WERI-Rb-1 (cell line): ENCODE data around the gene NOX3.

ENCODE experiments used
- DNase-seq: peaks from one replicate; pipeline ENCODE4 v3.0.0-alpha.2; 2020
- H3K27ac ChIP-seq: fragments of 250-450 bp; sonication (Bioruptor Pico); 2 replicates; pipeline ENCODE4 v1.5.1; 2020; ENCODE audit warnings: mild to moderate bottlenecking, moderate library complexity
- H3K27me3 ChIP-seq: fragments of 250-450 bp; sonication (Bioruptor Pico); 2 replicates; pipeline ENCODE4 v1.5.1; 2021; ENCODE audit warnings: mild to moderate bottlenecking, low read depth, moderate library complexity; ENCODE audit not compliant: insufficient read depth, severe bottlenecking
- H3K36me3 ChIP-seq: fragments of 250-450 bp; sonication (Bioruptor Pico); 2 replicates; pipeline ENCODE4 v1.5.1; 2020; ENCODE audit warnings: mild to moderate bottlenecking, moderate library complexity
- H3K4me3 ChIP-seq: 2 replicates; pipeline ENCODE4 v1.5.1; 2011; ENCODE audit warnings: low read depth, mild to moderate bottlenecking, control low read depth, low read length
- H3K9me3 ChIP-seq: fragments of 250-450 bp; sonication (Bioruptor Pico); 2 replicates; pipeline ENCODE4 v1.5.1; 2021; ENCODE audit warnings: mild to moderate bottlenecking, moderate library complexity; ENCODE audit not compliant: severe bottlenecking
- CTCF ChIP-seq: IDR thresholded peaks from 2 replicates; pipeline ENCODE4 v1.5.1; 2011; ENCODE audit warnings: low read depth, mild to moderate bottlenecking, control low read depth, inconsistent platforms, low read length

The NOX3 gene

DNA sequence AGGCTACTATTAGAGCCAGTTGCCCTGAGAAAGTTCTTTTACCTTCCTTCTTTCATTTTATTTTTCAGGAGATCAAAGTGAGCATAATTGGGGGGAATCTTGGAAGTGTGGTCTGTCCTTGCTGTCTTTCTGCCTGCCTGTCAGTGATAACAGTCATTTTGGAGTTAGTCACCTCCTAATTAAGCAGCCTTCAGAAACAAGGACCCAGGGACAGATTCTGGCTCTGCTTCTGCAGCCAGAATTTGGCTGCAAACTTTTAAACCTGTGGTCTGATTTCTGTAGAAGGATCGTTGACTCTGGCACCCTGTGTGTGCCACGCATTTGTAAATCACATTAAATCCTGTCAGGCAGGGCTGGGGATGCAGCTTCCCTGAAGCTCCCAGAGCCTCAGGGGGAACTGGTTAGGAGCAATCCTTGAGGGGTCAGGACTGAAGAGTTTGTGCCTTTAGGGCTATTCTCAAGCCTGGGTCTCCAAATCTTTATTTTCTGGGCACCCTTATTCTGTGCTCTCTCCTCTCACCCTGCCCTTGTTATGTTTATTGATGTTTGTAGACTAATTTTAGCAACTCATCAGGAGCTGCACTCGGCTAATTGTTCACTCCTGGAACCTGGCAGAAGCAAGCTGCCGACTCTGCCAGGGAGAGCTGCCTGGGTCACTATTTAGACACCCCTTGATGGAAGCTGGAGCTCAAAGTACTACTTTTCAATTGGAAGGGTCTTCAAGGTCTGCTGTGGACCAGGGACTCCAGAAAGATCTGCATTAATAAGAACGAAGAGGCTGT is 6.8 kb downstream of the NOX3 start:
- Histone ChIP-seq H3K27ac (no peak overlapping the region), H3K4me3 (no peak overlapping the region), H3K9me3 (no peaks in the 10 kb centered on the region), H3K27me3 (no peaks in the 10 kb centered on the region), H3K36me3 (no peaks in the 10 kb centered on the region)
- DNase-seq, result no peak
- TF ChIP-seq CTCF, result no peak

GRCh38 chr6:155447949-155448348 is 7.7 kb downstream of the NOX3 start:
- no peak for DNase-seq
- TF ChIP-seq CTCF, result no peak

DNA sequence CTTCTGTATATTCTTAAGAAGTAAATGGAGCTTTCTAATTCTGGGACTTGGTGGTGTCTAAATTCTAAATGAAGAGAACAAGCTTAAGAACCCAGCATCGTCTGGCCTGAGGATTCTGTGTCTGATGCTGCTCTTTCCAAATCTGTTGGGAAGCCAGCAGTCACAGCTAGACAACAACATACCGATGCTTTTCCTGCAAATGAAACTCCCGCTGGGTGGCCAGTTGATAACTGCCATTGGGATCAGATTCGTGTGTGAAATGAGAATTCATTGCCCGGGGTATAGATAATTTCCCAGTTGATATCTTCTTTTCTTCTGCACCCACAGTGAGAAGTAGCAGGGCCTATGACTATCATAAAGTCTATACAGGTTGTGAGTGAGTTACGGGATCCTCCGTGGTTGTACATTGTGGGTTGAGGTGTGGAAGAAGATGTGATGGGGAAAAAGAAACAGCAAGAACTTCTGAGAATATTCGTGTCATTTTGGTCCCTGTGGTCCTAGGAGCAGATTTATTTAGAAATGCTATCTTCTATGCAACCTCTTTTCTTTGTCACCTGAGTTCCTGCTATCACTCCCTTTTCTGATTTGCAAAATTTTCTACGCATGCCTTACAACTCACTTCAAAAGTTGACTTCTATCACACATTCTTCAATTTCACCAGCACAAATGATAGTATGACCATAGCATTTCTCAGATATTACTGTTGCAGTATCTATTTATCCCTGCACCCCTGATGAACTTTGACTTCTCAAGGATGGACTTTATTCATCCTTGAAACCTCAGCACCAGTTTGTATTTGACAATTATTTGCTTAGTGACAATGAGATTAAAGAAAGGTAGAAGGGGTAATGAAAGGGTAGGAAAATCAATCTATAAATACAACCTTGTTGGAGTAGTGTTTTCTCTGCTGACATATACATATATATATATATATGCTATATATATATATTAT is 10.4 kb downstream of the NOX3 start:
- Histone ChIP-seq H3K27me3 (no peaks in the 10 kb centered on the region), H3K27ac (no peak overlapping the region), H3K9me3 (no peaks in the 10 kb centered on the region), H3K4me3 (no peak overlapping the region), H3K36me3 (no peaks in the 10 kb centered on the region)
- TF ChIP-seq CTCF, result no peak
- no peak for DNase-seq

More at GRCh38 chr6:155447949-155448348, 7.7 kb downstream of the NOX3 start:
- Histone ChIP-seq H3K36me3 (no peaks in the 10 kb centered on the region), H3K27ac (no peak overlapping the region), H3K4me3 (no peak overlapping the region), H3K27me3 (no peaks in the 10 kb centered on the region), H3K9me3 (no peaks in the 10 kb centered on the region)

DNA sequence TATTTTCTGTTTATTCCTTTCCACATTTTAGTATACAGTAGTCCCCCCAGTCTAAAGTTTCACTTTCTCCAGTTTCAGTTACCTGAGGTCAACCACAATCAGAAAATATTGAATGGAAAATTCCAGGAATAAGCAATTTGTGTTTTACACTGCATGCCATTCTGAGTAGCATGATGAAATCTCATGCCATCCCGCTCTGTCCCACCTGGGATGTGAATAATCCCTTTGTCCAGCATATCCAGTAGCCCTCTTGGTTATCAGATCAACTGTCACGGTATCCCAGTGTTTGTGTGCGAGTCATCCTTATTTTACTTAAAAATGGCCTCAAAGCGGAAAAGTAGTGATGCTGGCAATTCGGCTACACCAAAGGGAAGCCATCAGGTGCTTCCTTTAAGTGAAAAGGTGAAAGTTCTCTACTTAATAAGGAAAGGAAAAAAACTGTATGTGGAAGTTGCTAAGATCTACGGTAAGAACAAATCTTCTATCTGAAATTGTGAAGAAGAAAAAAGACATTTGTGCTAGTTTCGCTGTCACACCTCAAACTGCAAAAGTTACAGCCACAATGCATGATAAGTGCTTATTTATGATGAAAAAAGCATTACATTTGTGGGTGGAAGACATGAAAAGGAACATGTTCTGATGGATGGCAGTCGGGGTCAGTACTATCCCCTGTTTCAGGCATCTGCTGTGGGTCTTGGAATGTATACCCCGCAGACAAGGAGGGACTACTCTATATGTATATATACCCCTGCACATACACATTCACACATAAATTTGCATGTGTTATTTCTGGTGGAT is 11.3 kb downstream of the NOX3 start:
- no peak for TF ChIP-seq CTCF
- H3K36me3 ChIP-seq, result no peaks in the 10 kb centered on the region
- no peak for DNase-seq
- H3K27ac ChIP-seq, result no peak overlapping the region
- no peaks in the 10 kb centered on the region for H3K9me3 ChIP-seq
- H3K4me3 ChIP-seq, result no peak overlapping the region
- H3K27me3 ChIP-seq, result no peaks in the 10 kb centered on the region

GRCh38 chr6:155443168-155443567 is 12.5 kb downstream of the NOX3 start:
- Histone ChIP-seq H3K4me3 (no peak overlapping the region), H3K36me3 (no peaks in the 10 kb centered on the region), H3K27ac (no peak overlapping the region), H3K9me3 (no peaks in the 10 kb centered on the region), H3K27me3 (no peaks in the 10 kb centered on the region)
- TF ChIP-seq CTCF, result no peak
- DNase-seq, result no peak
